ENCODE results near the gene FOXN3. TPM values are rescaled to one million over a fixed set of nuclear protein-coding genes. Genes with fewer than 3 reads are reported as not detected.
A peak's percentile ranks its signal among the peaks of the same experiment; 100 is the strongest.

The FOXN3 gene
- total RNA-seq, 2 donors from 2014 or later = 75.3 to 104 TPM

- Mint-ChIP-seq H3K36me3 (peaks cover 27 to 64% of the 10 kb centered on the region in 2 donors), H3K9me3 (peaks cover 0 to 4% of the 10 kb centered on the region in 2 donors), H3K27ac (no peak overlapping the region)
- ATAC-seq = no peak
- DNase-seq (ENCODE audit: low spot score in 2 of 2) = no peak
These were observed 68.3 kb downstream of the FOXN3 start for GRCh38 chr14:89348722-89349121.

DNA sequence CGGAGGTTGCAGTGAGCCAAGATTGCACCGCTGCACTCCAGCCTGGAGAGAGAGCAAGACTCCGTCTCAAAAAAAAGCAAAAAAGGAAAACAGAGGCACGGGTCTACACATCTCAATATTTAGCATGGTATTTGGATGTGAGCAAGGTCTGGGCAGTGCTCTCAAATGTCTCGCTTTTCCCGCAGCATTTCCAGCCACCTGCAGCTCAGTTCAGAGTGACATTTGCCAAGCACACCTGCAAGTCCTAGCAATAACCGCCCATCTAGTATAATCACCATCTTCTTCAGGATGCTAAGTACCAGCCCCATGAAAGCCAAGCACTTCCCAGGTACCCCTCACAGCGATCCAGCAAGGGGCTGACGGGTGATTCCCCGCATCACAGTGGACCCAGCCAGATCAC, 69.1 kb downstream of the FOXN3 start:
- no peak for ATAC-seq
- peaks cover 27 to 65% of the 10 kb centered on the region in 2 donors for H3K36me3 Mint-ChIP-seq
- peak overlapping the region in 1 of 2 donors; percentile 60 for H3K27ac Mint-ChIP-seq

DNA sequence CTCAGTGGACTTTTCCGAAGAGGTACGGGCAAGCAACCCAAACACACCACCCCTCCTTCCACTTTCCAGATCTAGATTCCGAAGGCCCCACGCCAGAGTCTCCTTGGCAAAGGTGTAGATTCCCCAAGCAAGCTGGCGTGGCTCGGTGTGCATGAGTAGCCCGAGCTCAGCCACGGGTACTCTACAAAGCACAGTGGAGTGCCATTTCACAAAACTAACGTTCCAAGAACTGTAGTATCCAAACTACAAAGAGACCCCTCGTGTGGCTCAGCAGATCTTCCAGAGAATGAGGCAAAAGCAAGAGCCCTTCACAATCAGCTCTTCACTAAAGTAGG, 72.1 kb downstream of the FOXN3 start:
- Mint-ChIP-seq H3K9me3 (no peaks in the 10 kb centered on the region), H3K36me3 (peaks cover 20 to 61% of the 10 kb centered on the region in 2 donors), H3K27ac (no peak overlapping the region)
- ATAC-seq = no peak
- DNase-seq (ENCODE audit: low spot score in 2 of 2) = no peak

More for the DNA sequence above, 69.1 kb downstream of the FOXN3 start:
- peaks cover 0 to 4% of the 10 kb centered on the region in 2 donors for H3K9me3 Mint-ChIP-seq
- DNase-seq (ENCODE audit: low spot score in 2 of 2) = no peak

GRCh38 chr14:89343356-89343755, 73.7 kb downstream of the FOXN3 start:
- peaks cover 13 to 50% of the 10 kb centered on the region in 2 donors for H3K36me3 Mint-ChIP-seq
- H3K9me3 Mint-ChIP-seq = no peaks in the 10 kb centered on the region
- DNase-seq (ENCODE audit: low spot score in 2 of 2) (no peak), ATAC-seq (no peak)
- no peak overlapping the region for H3K27ac Mint-ChIP-seq

DNA sequence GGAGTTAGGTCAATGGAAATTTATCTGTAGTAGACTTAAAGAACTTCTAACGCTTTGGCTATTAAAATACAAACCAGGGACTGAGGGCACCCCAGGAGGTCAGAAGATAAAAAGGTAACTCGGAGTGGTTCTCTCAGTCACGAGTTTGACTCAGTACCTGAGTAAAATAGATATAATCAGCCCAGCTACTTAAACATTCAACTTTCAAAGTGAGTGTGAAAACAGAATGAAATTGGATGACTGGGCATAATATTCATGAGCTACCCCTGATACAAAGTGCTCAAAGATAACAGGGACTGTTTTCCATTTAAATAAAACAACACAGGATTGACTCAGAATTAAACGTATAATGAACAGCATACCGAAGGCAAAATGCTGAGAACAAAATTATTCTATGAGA, 75.0 kb downstream of the FOXN3 start:
- peak; percentile 36 to 70 for ATAC-seq
- no peaks in the 10 kb centered on the region for H3K9me3 Mint-ChIP-seq
- DNase-seq (ENCODE audit: low spot score in 2 of 2) = no peak
- no peak overlapping the region for H3K27ac Mint-ChIP-seq
- peaks cover 5 to 40% of the 10 kb centered on the region in 2 donors for H3K36me3 Mint-ChIP-seq

DNA sequence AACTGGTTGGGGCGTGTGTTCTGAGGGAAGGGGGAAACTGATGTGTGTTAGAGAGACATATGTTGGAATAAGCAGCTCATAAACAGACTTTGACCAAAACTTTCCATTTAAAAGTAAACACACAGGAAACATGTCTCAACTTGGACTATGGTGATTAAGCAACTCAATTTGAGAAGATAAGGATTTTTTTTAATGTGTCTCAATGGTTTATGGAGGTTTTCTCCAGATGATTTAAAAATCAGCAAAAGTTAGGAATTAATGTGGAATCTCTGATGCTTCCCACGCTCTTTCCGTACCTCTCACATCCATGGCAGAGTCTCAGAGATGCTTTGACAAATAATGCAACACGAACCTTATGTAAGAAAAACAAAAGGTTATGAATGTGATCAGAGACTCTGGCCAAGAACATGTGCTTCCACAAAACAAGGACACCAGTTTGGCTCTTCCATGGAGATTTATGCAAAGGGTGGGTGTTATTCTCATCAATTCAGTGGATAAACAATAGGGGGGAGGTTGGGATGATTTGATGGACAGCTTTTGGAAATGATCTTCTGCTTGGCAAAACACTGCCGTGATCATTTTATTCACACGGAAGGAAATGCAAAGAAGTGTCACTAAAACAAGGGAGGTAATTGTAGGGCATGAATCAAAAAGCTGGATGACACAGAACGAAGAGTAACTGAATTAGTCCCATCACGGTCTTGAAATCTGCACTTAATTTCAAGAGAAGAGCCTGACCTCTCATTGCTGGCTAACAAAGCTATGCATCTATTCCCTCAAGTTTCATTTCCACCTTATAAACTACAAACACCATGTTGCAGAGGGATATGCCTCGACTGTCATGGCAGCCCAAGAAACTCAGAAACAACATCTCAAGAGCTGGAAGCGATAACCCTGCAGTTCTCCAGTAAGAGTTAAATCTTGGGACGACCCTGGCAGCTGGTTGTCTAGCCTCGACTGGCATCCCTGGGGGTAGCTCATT, 76.5 kb downstream of the FOXN3 start:
- H3K27ac Mint-ChIP-seq = peak overlapping the region; percentile 61 to 75
- peaks cover 4 to 37% of the 10 kb centered on the region in 2 donors for H3K36me3 Mint-ChIP-seq
- ATAC-seq = peak in 1 of 2 donors; percentile 34
- H3K9me3 Mint-ChIP-seq = no peaks in the 10 kb centered on the region
- no peak for DNase-seq (ENCODE audit: low spot score in 2 of 2)

DNA sequence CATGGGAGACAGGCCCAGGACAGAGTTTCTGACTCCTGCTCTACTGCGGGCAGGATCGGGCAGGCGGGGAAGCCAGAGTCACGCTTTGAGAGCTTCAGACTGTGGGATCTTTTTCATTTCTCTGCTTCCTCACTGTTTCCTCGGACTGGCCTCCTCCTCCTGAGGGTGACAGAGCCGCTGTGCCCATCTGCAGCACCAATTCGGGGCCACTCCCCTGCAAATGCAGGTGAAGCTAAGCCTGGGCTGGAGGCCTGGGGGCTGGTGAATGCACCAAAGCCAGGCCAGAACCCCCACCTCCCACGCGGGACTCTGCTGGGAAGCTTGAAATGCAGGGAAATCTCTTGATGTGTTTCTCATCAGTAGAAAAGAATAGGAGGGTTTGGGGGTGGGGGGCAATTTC, 77.5 kb downstream of the FOXN3 start:
- Mint-ChIP-seq H3K27ac (peak overlapping the region in 1 of 2 donors; percentile 61), H3K36me3 (peaks cover 4 to 37% of the 10 kb centered on the region in 2 donors), H3K9me3 (no peaks in the 10 kb centered on the region)

DNA sequence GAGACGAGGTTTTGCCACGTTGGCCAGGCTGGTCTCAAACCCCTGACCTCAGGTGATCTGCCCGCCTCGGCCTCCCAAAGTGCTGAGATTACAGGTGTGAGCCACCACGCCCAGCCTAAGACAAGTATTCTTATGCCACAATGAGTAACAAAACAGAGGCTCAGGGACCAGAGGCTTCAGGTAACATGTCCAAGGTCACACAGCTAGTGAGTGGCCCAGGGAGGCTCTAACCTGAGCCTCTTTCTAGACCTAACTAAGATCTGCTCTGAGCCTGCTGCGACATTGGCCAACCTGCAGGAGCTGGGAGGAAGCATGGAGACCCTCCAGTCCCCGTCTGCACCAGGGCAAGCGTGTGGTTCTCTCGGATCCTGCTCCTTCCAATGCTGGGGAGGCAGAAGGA, 77.9 kb downstream of the FOXN3 start:
- peaks cover 4 to 34% of the 10 kb centered on the region in 2 donors for H3K36me3 Mint-ChIP-seq
- H3K9me3 Mint-ChIP-seq = no peaks in the 10 kb centered on the region
- ATAC-seq (no peak), DNase-seq (ENCODE audit: low spot score in 2 of 2) (no peak)
- H3K27ac Mint-ChIP-seq = peak overlapping the region in 1 of 2 donors; percentile 61

More for the DNA sequence above, 77.5 kb downstream of the FOXN3 start:
- ATAC-seq = no peak
- no peak for DNase-seq (ENCODE audit: low spot score in 2 of 2)

DNA sequence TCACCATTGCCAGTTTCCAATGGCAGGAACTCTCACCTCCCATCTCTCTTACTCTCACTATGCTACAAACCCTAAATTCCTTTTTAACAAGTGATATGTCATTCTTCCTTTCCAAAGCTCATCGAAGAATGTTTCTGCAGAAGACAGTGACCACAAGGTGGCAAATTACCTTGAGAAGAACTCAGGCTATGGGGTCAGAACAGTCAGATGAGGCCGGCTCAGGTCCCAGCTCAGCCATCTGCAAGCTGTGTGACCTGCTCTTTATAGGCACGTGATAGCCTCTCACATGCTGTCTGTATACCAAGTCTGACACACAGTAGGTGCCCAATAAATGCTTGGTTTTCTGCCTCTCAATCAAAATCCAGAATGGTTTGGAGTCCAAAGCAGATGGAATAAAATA, 80.7 kb downstream of the FOXN3 start:
- Mint-ChIP-seq H3K27ac (no peak overlapping the region), H3K9me3 (no peaks in the 10 kb centered on the region), H3K36me3 (peaks cover 4 to 23% of the 10 kb centered on the region in 2 donors)
- ATAC-seq = peak in 1 of 2 donors; percentile 32
- DNase-seq (ENCODE audit: low spot score in 2 of 2) = no peak

- DNase-seq (ENCODE audit: low spot score in 2 of 2) (no peak), ATAC-seq (no peak)
- no peak overlapping the region for H3K27ac Mint-ChIP-seq
- H3K9me3 Mint-ChIP-seq = no peaks in the 10 kb centered on the region
- H3K36me3 Mint-ChIP-seq = peaks cover 7 to 22% of the 10 kb centered on the region in 2 donors
These were observed 85.0 kb downstream of the FOXN3 start for GRCh38 chr14:89332031-89332430.

- no peak overlapping the region for H3K27ac Mint-ChIP-seq
- DNase-seq (ENCODE audit: low spot score in 2 of 2) (no peak), ATAC-seq (no peak)
- no peaks in the 10 kb centered on the region for H3K9me3 Mint-ChIP-seq
- H3K36me3 Mint-ChIP-seq = peaks cover 7 to 16% of the 10 kb centered on the region in 2 donors
These were observed 85.6 kb downstream of the FOXN3 start for GRCh38 chr14:89331398-89331797.

- Mint-ChIP-seq H3K27ac (peak overlapping the region in 1 of 2 donors; percentile 68), H3K9me3 (peaks cover 0 to 1% of the 10 kb centered on the region in 2 donors), H3K36me3 (peaks cover 13 to 18% of the 10 kb centered on the region in 2 donors)
- ATAC-seq (no peak), DNase-seq (ENCODE audit: low spot score in 2 of 2) (no peak)
These were observed 86.6 kb downstream of the FOXN3 start for GRCh38 chr14:89330236-89331002.

DNA sequence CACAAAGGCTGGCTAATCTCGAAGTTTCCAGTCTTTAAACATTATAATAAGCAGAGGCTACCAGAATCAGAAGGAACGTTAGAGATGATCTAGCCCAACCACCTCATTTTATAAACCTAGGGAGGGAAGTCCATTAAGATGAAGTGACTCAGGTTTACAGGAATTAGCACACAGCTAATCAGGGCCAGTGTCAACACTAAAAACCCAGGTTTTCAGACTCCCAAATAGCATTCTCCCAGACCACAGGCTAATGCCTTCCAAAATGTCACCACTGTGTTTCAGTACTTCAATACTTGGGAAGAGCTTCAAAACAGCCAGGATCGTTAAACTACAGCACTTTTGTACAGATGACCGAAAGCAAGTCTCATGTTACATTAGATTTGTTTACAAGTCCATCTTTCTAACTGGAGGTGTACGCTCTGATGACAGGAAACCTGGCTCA, 89.2 kb downstream of the FOXN3 start:
- H3K27ac Mint-ChIP-seq = peak overlapping the region in 1 of 2 donors; percentile 36
- ATAC-seq (no peak), DNase-seq (ENCODE audit: low spot score in 2 of 2) (no peak)
- H3K9me3 Mint-ChIP-seq = peaks cover 0 to 5% of the 10 kb centered on the region in 2 donors
- H3K36me3 Mint-ChIP-seq = peaks cover 15 to 24% of the 10 kb centered on the region in 2 donors

DNA sequence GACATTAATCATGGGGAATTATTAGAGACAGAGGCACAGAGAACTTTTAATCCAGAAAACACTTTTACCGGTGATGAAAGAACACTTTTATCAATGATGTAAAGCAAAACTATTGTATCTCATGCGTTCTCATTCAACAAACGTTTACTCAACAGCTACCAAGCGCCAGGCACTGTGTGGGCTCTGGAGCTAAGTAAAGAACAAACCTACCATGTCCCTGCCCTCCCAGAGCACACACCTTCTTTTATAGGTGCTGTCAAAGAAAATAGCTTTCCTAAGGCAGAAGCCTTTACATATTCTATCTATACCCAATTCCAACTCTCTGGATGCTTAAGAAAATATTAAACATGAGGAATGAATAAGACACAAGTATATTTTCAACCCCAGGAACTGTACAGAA, 91.1 kb downstream of the FOXN3 start:
- Mint-ChIP-seq H3K27ac (peak overlapping the region in 1 of 2 donors; percentile 19), H3K9me3 (peaks cover 0 to 14% of the 10 kb centered on the region in 2 donors), H3K36me3 (peaks cover 24 to 38% of the 10 kb centered on the region in 2 donors)
- DNase-seq (ENCODE audit: low spot score in 2 of 2) (no peak), ATAC-seq (no peak)

DNA sequence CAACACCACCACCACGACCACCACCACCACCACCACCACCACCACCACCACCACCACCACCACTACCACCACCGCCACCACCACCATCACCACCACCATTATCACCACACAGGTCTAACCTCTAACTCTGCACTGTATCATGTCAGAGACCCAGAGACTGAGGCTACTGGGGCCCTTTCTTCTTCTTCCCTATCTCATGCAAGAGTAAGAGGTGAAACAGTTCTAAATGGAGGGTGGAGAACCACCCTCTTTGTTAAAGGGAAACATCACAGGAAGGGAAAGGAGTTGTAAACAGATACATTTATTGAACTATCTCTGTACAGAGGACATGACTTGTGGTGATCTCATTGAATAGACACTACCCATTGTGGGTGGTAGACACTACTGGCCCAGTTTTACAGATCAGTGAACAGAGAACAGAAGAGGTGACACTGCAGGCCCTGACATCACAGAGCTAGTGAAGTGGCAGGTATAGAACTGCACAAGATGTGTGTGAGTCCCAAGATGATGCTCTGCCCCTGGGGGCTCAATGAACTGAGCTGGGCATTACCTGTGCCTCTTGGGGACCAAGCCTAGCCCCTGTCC, 91.6 kb downstream of the FOXN3 start:
- Mint-ChIP-seq H3K27ac (no peak overlapping the region), H3K36me3 (peaks cover 27 to 42% of the 10 kb centered on the region in 2 donors), H3K9me3 (peaks cover 0 to 14% of the 10 kb centered on the region in 2 donors)
- ATAC-seq = peak in 1 of 2 donors; percentile 52
- no peak for DNase-seq (ENCODE audit: low spot score in 2 of 2)

DNA sequence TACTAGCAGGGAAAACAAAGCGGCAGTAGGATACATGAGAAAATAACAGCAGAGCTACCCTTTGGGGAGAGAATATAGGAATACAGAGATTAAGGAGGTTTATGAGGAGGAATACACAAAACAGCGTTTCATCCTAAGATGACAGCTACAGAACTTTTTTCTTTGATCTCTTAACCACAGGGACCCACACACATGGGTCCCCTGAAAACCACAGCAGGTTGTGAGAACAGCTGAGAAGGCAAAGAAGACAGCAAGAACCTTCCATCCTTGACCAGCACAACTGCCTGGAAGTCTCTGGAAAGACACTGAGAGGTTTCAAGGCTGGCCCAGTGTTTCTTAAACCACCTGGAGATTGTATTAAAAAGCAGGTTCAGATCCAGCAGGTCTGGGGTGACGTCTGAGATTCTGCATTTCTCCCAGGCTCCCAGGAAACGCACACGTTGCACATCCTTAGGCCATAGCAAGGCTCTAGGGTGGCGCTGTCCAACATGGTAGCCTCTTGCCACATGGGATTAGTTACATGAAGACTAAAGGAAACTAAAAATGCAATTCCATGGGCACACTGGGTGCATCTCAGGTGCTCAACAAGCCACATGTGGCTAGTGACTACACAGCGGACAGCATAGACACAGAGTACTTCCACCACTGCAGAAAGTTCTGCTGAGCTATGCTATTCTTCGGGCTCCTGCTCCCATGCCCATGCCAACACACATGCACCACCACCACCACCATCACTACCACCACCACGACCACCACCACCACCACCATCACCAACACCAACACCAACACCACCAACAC, 92.3 kb downstream of the FOXN3 start:
- peaks cover 0 to 18% of the 10 kb centered on the region in 2 donors for H3K9me3 Mint-ChIP-seq
- DNase-seq (ENCODE audit: low spot score in 2 of 2) = no peak
- no peak overlapping the region for H3K27ac Mint-ChIP-seq
- peaks cover 28 to 42% of the 10 kb centered on the region in 2 donors for H3K36me3 Mint-ChIP-seq
- ATAC-seq = peak; percentile 39 to 57

Data from activated naive CD4-positive, alpha-beta T cell treated with anti-CD3 and anti-CD28 coated beads, Interleukin-2, amount 50 U/mL, for 72 hours (primary cell).